HG02642 (cell line): ENCODE measurements around the gene ZIC2.
"Not testable (repeated sequence)": the region's sequence is repeated elsewhere in the genome, so short reads cannot be mapped to it uniquely, and the experiment has no call there.

Source experiments
- ATAC-seq: cut with Tn5 transposase; IDR thresholded peaks from one replicate; pipeline ENCODE4 v1.9.1; 2021; ENCODE audit warnings: mild to moderate bottlenecking; ENCODE audit not compliant: unreplicated experiment, poor library complexity

ZIC2 gene

GRCh38 chr13:99981735-99982035, at the start of gene ZIC2:
Gene ZIC2 (plus strand): TSS chr13:99981784. CDS start chr13:99982065, 281 bp downstream.
- ATAC-seq, result no peak

GRCh38 chr13:99932912-99933311, 48.7 kb upstream of the ZIC2 start:
- no peak for ATAC-seq

GRCh38 chr13:99935772-99936171, 45.8 kb upstream of the ZIC2 start:
- no peak for ATAC-seq

DNA sequence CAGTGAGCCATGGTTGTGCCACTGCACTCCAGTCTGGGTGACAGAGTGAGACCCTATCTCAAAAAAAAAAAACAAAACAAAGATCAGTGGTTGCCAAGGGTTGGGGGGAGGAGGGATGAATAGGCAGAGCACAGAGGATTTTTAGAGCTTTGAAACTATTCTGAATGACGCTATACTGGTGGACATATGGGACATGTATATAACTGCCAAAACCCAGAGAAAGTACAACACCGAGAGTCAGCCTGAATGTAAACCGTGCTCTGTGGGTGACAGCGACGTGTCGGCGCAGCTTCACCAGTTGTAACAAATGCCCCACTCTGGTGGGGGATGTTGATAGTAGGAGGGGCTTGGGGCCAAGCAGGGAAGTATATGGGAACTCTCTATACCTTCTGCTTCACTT, 42.9 kb upstream of the ZIC2 start:
- no peak for ATAC-seq

DNA sequence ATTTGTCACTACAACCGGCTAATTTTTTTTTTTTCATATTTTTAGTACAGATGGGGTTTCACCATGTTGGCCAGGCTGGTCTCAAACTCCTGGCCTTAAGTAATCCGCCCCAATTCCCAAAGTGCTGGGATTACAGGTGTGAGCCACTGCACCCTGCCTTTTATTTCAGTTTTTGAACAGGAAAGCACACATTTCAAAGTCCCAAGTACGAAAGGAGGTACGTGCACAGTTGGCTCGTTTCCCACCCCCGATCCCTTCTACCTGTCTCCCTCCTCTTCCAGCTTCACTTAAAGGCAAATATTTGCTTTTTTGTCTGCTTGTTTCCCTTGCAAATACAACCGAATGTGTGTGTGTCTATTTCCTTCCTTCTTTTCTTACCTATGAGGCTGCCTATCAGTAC, 40.5 kb upstream of the ZIC2 start:
- ATAC-seq, result no peak

DNA sequence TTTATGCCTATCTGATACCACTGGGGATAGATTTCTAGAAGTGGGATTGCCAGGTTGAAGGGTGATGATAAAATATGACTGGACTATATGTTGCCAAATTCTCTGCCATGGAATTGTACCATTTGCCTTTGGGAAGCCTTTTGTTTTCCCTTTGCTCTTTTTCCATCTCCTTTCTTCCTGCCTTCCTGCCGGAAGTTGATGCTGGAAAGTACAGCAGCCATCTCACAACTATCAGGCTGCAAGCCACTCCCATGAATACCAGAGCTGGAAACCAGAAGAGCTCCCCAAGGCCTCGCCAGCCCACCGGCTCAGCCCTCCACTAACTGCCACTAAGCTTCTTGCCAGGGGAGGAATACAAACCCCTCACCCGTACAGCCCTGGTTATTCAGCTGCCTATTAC, 39.7 kb upstream of the ZIC2 start:
- ATAC-seq, result no peak

DNA sequence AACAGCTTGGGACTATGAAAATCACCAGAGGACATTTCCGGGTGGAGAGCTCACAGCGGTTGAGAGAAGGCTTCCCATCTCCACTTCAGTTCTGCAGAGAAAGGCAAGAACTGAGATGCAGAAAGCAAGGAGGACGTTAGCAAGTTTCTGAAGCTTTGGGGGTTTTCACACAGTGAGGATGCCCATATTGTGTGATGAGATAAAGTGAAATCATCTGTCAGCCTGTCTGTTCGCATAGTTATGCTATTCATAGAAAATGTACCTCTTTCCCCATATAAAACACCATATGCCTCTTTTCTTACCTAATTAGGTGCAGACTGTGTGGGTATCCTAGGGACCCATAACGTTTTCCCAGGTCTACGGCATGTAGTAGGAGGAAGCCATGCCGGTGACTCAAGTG, 37.5 kb upstream of the ZIC2 start:
- ATAC-seq, result no peak

GRCh38 chr13:99944606-99945005, 37.0 kb upstream of the ZIC2 start:
- no peak for ATAC-seq

- not testable (repeated sequence) for ATAC-seq
Measured at GRCh38 chr13:99945515-99945914, 36.1 kb upstream of the ZIC2 start.

DNA sequence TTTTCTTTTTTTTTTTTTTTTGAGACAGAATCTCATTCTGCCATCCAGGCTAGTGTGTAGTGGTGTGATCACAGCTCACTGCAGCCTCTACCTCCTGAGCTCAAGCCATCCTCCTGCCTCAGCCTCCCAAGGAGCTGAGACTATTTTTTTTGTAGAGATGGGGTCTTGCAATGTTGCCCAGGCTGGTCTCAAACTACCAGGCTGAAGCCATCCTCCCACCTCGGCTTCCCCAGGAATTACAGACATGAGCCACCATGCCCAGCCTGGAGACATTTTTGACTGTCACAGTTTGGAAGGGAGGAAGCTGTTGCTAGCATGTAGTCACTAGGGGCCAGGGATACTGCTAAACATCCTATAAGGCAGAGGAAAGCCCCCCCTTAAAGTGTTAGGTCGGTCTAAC, 33.9 kb upstream of the ZIC2 start:
- ATAC-seq, result no peak

DNA sequence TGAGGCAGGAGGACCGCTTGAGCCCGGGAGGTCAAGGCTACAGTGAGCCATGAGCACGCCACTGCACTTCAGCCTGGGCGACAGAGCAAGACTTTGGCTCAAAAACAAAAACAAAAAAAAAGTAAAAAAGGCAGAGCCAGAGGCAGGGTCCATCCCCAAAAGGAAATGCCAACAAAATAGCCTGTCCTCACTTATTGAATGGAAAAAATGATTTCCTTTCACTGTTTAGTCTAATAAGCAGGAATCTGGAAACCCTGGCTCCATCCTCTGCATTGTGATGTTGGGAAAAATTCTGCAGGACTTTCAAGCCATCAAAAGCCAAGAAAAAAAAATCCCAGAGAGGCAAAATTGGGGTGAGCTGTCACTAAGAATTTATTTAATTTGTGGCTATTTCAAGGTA, 33.2 kb upstream of the ZIC2 start:
- no peak for ATAC-seq

DNA sequence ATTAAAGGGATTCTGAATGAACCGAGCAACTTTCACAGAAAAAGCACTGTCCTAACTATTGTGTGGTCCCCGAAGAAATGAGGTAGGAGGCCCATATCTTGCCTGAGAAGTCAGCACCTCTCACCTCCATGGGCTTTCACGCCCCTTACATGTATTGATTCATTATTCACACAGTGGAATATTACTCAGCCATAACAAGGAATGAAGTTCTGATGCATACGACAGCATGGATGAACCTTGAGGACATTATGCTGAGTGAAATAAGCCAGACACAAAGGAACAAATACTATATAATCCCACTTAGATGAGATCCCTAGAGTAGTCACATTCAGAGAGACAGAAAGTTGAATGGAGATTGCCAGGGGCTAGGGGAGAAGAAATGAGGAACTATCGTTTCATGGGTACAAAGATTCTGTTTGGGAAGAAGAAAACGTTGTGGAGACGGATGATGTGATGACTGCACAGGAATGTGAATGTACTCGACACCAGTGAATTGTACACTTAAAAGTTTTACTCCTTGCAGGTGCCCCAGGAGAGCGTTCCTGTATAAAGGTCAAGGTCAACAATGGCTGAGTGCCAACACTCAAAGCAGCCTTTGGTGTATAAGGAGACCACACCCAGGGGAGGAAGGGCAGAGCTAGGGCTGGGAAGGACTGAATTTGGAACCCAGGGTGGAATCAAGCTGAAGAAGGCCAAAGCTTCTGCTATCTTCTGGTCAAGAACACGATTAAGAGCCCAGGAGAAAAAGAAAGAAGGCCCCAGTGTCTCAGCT, 32.5 kb upstream of the ZIC2 start:
- no peak for ATAC-seq

- no peak for ATAC-seq
Measured at GRCh38 chr13:99949679-99950413, 31.7 kb upstream of the ZIC2 start.

DNA sequence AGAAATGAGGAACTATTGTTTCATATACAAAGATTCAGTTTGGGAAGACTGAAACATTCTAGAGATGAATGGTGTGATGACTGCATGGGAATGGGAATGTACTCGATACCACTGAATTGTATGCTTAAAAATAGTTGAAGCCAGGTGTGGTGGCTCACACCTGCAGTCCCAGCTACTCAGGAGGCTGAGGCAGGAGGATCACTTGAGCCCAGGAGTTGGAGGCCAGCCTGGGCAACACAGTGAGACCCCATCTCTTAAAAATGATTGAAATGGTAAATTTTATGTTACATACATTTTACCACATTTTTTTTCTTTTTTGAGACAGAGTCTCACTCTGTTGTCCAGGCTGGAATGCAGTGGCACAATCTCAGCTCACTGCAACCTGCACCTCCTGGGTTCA, 29.9 kb upstream of the ZIC2 start:
- ATAC-seq, result not testable (repeated sequence)

DNA sequence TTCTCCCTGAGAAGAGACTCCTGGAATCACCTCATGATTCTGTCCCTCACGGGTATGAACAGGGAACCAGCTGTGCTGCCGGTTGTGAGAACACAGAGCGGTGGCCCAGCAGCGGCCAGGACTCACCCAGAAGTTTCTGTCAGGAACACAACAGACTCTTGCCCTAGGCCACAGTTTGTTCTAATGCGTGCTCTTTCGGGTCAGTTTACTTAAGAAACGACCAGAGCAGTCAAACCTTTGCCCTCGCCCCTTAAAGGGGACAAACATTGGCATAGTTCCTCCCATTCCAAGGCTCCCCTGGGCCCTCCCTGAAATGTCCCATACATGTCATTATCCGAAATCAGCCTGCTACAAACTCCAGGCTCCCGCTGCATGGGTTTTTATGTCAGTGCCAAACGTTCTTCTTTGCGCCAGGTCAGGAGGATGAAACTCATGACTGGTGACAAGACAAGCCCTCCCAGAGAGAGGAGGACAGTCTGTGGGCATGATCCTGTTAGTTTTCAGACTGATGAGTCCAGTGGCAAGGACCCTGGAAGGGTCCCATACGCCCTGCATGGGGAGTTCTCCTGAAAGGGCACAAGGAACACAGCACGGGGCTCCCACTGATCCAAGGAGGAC, 28.3 kb upstream of the ZIC2 start:
- no peak for ATAC-seq

GRCh38 chr13:99955107-99955746, 26.4 kb upstream of the ZIC2 start:
- no peak for ATAC-seq

- no peak for ATAC-seq
Measured at GRCh38 chr13:99955747-99956472, 25.7 kb upstream of the ZIC2 start.

- ATAC-seq, result no peak
Measured at GRCh38 chr13:99956473-99957349, 24.9 kb upstream of the ZIC2 start.

DNA sequence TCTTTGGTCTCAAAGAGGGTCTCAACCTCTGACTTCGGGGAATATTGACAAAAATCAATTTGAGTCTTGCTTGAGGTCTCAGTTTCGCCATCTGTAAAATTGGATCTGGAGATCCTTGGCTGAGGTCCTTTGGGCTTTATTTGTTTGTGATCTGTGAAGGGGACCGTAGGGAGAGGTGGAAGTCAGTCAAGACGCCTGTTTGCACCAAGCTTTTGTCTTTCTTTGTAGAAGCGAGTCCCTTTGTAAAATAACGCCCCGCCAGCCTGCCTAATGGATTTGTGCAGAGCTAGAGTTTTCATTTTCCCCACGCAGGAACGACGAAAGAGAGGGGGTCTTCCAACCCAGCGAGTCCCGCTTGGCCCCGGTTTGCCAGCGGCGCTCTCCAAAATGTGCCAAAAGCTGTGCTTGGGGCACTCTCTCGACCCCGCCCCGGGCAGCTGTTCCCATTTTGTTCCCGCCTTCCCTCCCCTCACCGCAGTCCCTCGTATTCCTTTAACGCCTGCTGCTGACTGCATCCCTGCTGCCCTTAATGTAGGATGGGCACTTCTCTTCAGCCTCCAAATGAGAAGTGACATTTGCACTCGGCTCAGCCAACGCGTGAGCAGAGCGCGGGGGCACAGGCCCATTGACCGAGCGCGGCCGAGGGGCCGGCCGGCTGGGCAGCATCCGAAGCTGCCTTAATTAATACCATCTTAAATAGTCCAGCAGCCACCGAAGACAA, 23.0 kb upstream of the ZIC2 start:
- no peak for ATAC-seq
